Measurements from ENCODE around the gene NDUFV2. TPM values are rescaled to one million over a fixed set of nuclear protein-coding genes. Genes with fewer than 3 reads are reported as not detected.

The NDUFV2 gene
- polyA plus RNA-seq, 3 donors = 55.4 to 184 (median 162) TPM

DNA sequence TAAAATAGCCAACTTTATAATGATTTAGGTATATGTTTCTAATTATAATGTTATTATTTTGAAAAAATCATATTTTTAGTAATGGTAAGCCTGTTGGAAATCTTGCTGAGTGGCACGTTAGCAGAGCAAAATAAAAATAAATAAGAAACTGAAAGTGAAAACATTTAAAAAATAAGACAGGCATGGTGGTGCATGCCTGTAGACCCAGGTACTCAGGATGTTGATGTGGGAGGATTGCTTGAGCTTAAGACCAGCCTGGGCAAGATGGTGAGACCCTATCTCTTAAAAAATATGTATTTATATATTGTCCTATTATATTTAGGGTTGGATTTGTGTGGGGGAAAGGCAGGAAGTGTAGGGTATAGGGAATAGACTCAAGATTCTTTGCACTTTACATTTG lies 18.3 kb downstream of the NDUFV2 start:
- intact Hi-C loops (cut with micrococcal nuclease) = loop anchor here in 1 of 2 donors (2.0 kb wide), 1 partner anchor 16 kb away; the partner anchor contains the start of gene ANKRD12
- H3K27ac Mint-ChIP-seq = peak overlapping the region in 2 of 7 donors; percentile 30 to 63
- H3K9me3 ChIP-seq (replicated peaks in 1 of 2; ENCODE audit: control insufficient read depth in 1 of 2, insufficient read depth in 1 of 2, low read length in 2 of 2) = no peaks in the 10 kb centered on the region
- no peak for DNase-seq
- no peaks in the 10 kb centered on the region for H3K27me3 ChIP-seq (ENCODE audit: control insufficient read depth in 2 of 2, insufficient read depth in 2 of 2, low read length in 2 of 2)
- no peak overlapping the region for H3K4me3 Mint-ChIP-seq
- H3K27me3 Mint-ChIP-seq (ENCODE audit: low read depth in 3 of 3) = no peaks in the 10 kb centered on the region
- peaks cover 45 to 53% of the 10 kb centered on the region in 2 donors for H3K36me3 ChIP-seq (replicated peaks in 1 of 2; ENCODE audit: control insufficient read depth in 1 of 2, insufficient read depth in 2 of 2, low read length in 2 of 2)
- no peak overlapping the region for H3K9ac ChIP-seq (ENCODE audit: insufficient read depth, low read length, poor library complexity, severe bottlenecking)
- TF ChIP-seq, protein P1, sequence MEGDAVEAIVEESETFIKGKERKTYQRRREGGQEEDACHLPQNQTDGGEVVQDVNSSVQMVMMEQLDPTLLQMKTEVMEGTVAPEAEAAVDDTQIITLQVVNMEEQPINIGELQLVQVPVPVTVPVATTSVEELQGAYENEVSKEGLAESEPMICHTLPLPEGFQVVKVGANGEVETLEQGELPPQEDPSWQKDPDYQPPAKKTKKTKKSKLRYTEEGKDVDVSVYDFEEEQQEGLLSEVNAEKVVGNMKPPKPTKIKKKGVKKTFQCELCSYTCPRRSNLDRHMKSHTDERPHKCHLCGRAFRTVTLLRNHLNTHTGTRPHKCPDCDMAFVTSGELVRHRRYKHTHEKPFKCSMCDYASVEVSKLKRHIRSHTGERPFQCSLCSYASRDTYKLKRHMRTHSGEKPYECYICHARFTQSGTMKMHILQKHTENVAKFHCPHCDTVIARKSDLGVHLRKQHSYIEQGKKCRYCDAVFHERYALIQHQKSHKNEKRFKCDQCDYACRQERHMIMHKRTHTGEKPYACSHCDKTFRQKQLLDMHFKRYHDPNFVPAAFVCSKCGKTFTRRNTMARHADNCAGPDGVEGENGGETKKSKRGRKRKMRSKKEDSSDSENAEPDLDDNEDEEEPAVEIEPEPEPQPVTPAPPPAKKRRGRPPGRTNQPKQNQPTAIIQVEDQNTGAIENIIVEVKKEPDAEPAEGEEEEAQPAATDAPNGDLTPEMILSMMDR (IDR thresholded peaks at IDR 0.05) = no peak
- no peak overlapping the region for H3K4me3 ChIP-seq (replicated peaks in 1 of 3; ENCODE audit: low read depth in 2 of 3, low read length in 3 of 3)
- peaks cover 42 to 54% of the 10 kb centered on the region in 2 donors for H3K36me3 Mint-ChIP-seq
- no peaks in the 10 kb centered on the region for H3K9me3 Mint-ChIP-seq
- peaks cover 22 to 39% of the 10 kb centered on the region in 2 donors for H3K4me1 ChIP-seq (ENCODE audit: control insufficient read depth in 1 of 2, insufficient read depth in 2 of 2, low read length in 2 of 2)
- WGBS (ENCODE audit: insufficient coverage) = no CpG with 5 or more reads among the region's 1 CpG
- H2AFZ ChIP-seq (ENCODE audit: insufficient read depth, low read depth, low read length, poor library complexity, severe bottlenecking) = no peak overlapping the region
- H3K4me2 ChIP-seq (replicated peaks; ENCODE audit: extremely low read depth, low read length, poor library complexity, severe bottlenecking) = no peak overlapping the region
- H4K20me1 ChIP-seq (ENCODE audit: insufficient read depth, low read length) = peaks cover 42% of the 10 kb centered on the region
- H3K79me2 ChIP-seq (ENCODE audit: insufficient read depth, low read length) = peaks cover 90% of the 10 kb centered on the region
- H3K27ac ChIP-seq (ENCODE audit: low read depth in 1 of 2, low read length in 2 of 2) = no peak overlapping the region
- H3K4me1 Mint-ChIP-seq = peaks cover 34% of the 10 kb centered on the region

DNA sequence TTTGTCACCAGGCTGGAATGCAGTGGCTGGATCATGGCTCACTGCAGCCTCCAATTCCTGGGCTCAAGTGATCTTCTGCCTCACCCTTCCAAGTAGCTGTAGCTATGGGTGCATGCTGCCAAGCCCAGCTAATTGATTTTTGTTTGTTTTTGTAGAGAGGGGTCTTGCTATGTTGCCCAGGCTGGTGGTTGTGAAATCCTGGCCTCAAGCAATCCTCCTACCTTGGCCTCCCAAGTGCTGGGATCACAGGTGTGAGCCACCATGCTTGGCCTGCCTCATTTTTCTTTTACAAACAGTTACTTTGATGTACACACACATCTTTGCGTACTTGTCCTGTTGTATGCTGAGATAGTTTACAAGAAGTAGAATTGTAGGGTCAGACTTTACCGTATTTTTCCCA lies 21.0 kb downstream of the NDUFV2 start:
- Histone ChIP-seq H3K4me2 (replicated peaks; ENCODE audit: extremely low read depth, low read length, poor library complexity, severe bottlenecking) (no peak overlapping the region), H3K36me3 (replicated peaks in 1 of 2; ENCODE audit: control insufficient read depth in 1 of 2, insufficient read depth in 2 of 2, low read length in 2 of 2) (peaks cover 72 to 81% of the 10 kb centered on the region in 2 donors), H3K4me1 (ENCODE audit: control insufficient read depth in 1 of 2, insufficient read depth in 2 of 2, low read length in 2 of 2) (peaks cover 3 to 12% of the 10 kb centered on the region in 2 donors), H3K27ac (ENCODE audit: low read depth in 1 of 2, low read length in 2 of 2) (no peak overlapping the region), H3K9ac (ENCODE audit: insufficient read depth, low read length, poor library complexity, severe bottlenecking) (no peak overlapping the region), H3K27me3 (ENCODE audit: control insufficient read depth in 2 of 2, insufficient read depth in 2 of 2, low read length in 2 of 2) (no peaks in the 10 kb centered on the region), H3K9me3 (replicated peaks in 1 of 2; ENCODE audit: control insufficient read depth in 1 of 2, insufficient read depth in 1 of 2, low read length in 2 of 2) (no peaks in the 10 kb centered on the region), H3K79me2 (ENCODE audit: insufficient read depth, low read length) (peaks cover 78% of the 10 kb centered on the region), H4K20me1 (ENCODE audit: insufficient read depth, low read length) (peaks cover 43% of the 10 kb centered on the region), H2AFZ (ENCODE audit: insufficient read depth, low read depth, low read length, poor library complexity, severe bottlenecking) (no peak overlapping the region), H3K4me3 (replicated peaks in 1 of 3; ENCODE audit: low read depth in 2 of 3, low read length in 3 of 3) (no peak overlapping the region)
- H3K4me1 Mint-ChIP-seq = peaks cover 10% of the 10 kb centered on the region
- H3K4me3 Mint-ChIP-seq = no peak overlapping the region
- no peaks in the 10 kb centered on the region for H3K9me3 Mint-ChIP-seq
- no peak for DNase-seq
- TF ChIP-seq, protein P1 (IDR thresholded peaks at IDR 0.05) = no peak
- no peaks in the 10 kb centered on the region for H3K27me3 Mint-ChIP-seq (ENCODE audit: low read depth in 3 of 3)
- intact Hi-C loops (cut with micrococcal nuclease) = no loop called here
- WGBS (ENCODE audit: insufficient coverage) = no CpG with 5 or more reads among the region's 2 CpGs
- peak overlapping the region in 2 of 7 donors; percentile 32 to 80 for H3K27ac Mint-ChIP-seq
- H3K36me3 Mint-ChIP-seq = peaks cover 60 to 78% of the 10 kb centered on the region in 2 donors
